AG10803 (cell line): ENCODE data around the gene GRIN2C.

ENCODE experiments used
- DNase-seq: peaks from one replicate; pipeline ENCODE4 v3.0.0; 2010; ENCODE audit warnings: low read depth
- H3K4me3 ChIP-seq: 2 replicates; pipeline ENCODE4 v1.5.1; 2011; ENCODE audit warnings: mild to moderate bottlenecking, low read length, control low read depth
- CTCF ChIP-seq: conservative IDR thresholded peaks from 2 replicates; pipeline ENCODE4 v1.5.1; 2011; ENCODE audit warnings: mild to moderate bottlenecking, low read length, control low read depth, inconsistent platforms

The GRIN2C gene

DNA sequence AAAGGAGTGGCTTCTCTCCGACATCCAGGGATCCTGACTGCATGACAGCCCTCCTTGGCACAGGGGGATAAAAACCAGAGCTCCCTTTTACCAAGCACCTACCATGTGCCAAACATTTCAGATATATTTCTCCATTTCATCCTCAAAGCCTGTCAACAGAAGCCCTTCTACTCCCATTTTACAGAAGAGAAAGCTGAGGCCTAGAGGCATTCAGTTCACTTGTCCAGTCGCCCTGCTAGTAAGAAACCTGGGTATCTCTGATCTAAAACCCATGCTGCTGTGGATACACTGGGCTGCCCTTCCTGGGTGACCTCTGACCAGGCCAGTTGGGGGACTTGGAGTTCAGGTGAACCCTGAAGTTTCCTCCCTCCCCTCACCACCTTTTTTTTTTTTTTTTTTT is 19.0 kb upstream of the GRIN2C start:
- DNase-seq: no peak
- no peak for TF ChIP-seq CTCF
- no peak overlapping the region for H3K4me3 ChIP-seq

DNA sequence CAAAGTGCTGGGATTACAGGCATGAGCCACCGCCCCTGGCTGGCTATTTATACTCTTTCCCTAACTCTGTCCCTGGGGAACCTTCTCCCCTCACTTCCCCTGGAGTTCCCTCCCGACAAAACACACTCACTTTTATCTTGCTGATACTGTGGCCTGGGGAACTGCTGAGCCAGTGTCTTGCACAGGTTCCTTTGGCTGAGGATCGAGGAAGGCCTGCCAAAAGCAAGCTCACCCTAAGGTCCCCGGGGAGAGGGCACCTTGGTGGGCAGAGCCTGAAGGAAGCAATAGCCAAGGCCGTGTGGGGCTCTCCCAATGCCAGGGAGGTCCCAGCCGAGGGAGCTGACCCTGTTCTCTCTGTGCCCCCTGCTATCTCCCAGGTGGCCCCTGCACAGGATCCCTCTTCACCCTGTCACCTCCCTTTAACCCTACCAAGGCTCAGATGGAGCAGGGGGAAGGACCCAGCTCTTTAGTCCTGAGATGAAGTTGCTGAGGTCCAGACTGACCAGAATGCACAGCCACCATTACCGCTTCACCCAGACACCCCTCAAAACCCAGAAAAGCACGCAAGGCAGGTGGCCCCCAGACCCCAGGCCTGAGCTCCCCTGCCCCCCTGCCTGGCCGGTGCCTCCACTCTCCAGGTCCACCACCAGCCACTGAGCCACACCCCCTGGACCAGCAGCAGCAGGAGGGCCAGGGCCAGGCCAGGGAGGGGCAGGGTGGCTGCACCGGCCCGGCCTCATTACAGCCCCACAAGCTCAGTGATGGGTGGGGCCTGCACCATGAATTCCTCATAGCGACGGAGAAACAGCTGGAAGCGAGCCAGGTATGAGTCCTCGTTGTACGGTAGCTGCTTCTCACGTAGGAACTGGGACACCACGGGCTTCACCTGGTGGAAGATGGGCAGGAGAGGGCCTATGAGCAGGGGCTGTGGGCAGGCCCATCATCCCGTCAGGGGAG is 18.2 kb upstream of the GRIN2C start:
- no peak overlapping the region for H3K4me3 ChIP-seq
- DNase-seq: no peak
- no peak for TF ChIP-seq CTCF

- no peak for TF ChIP-seq CTCF
- no peak for DNase-seq
- H3K4me3 ChIP-seq: no peak overlapping the region
Observed at GRCh38 chr17:74875977-74876593, 16.4 kb upstream of the GRIN2C start.

DNA sequence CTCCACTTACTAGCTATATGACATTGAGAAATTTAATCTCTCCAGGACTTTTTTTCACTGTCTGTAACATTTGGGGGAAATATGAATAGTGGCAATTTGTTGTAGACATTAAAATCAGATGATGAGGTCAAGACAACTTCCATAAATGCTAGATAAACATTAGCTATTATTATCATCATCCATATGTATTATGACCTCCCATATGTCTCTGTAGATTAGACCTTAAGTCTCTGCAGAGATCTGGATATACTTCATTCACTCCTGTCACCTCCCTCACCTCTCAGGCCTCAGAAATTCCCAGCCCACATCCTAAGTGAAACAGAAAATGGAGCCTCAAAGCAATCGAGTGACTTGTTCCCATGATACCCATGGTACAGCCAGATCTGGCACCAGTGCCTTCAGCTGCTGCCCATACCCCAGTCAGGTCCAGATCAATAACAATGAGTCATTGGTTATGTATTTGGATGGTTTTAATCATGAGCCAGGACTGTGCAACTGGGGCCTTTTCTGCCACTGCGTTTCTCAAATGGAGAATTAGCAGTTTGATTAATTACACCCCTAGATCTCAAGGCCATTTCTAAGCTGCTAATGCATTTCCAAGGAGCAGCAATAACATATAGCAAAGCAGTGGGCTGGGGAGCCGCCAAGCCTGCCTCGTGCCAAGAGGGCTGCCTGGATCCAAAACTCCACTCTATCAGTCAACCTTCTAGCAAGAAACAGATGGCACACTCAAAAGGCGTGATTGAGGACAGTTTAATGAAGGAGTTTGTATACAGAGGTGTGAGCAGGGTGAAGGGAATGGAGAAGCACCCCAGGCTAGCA is 15.7 kb upstream of the GRIN2C start:
- H3K4me3 ChIP-seq: no peak overlapping the region
- TF ChIP-seq CTCF: no peak
- no peak for DNase-seq

DNA sequence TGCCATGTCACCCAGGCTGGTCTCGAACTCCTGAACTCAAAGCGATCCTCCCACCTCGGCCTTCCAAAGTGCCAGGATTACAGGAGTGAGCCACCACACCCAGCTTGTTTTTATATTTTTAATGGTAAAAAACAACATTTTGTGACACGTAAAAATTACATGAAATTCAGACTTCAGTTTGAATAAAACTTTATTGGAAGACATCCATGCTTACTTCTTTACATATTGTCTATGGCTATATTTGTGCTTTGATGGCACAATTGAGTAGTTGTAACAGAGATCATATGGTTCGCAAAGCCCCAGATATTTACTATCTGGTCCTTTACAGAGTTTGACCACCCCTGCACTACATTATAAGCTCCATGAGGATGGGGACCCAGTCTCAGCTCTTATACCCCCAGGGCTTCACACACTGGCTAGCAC is 14.9 kb upstream of the GRIN2C start:
- DNase-seq: no peak
- H3K4me3 ChIP-seq: no peak overlapping the region
- TF ChIP-seq CTCF: no peak

GRCh38 chr17:74873874-74874614 is 14.4 kb upstream of the GRIN2C start:
- H3K4me3 ChIP-seq: peak overlapping the region; percentile 90
- no peak for TF ChIP-seq CTCF
- DNase-seq: no peak
